Measurements from ENCODE around the gene TSR1.

Gene TSR1

DNA sequence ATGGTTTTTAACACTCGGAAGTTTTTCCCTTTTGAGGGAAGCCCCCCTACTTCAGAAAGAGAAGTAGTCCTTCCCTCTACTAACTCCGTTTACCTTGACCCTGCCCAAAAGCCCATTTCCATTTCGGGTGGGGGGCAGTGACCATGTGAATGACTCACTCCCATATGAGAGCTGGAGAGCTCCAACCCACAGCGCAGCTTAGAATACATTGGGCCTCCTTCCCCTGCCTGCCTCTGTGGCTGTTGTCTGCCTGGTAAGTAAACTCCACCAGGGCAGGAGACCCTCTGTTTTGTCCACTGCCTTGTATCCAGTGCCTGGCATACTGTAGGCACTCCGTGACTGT is 2.0 kb upstream of the TSR1 start:
- H2AFZ ChIP-seq (ENCODE audit: low read depth, low read length, severe bottlenecking) = peak overlapping the region; percentile 87
- no peaks in the 10 kb centered on the region for H3K27me3 ChIP-seq (ENCODE audit: low read length)
- peaks cover 36% of the 10 kb centered on the region for H3K79me2 ChIP-seq (ENCODE audit: insufficient read depth, low read length)

DNA sequence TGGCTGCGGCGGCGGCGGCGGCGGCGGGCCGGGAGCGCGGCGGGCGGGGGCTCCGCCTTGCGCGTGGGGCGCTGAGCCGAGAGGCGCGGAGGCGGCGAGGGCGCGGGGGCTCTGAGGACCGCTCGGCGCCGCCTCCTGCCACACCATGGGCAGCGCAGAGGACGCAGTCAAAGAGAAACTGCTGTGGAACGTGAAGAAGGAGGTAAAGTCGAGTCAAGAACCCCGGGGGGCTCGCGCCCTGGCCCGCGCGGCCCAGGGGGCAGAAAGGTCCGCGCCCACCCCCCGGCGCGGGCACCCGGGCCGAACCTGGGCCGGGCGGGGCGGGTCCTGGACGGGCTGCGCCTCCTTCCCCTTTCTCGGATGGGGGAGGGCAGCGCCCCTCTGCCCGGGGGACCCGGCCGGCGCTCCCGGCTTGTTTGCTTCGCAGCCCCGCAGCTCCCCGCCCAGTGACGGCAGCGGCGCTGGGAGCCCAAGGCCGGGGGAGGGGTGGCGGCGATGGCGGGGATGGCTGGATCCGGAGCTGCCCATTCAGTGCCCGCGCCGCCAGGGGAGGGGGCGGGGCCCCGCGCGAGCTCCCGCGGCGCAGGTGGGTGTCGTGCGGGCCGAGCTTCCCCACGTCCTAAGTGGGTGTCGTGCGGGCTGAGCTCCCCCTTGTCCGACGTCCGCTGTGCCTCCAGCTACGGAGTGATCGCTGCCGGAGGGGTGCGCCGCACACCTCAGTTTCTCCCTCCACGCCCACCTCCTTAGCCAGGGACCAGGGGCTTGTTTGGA is 1.5 kb upstream of the TSR1 start:
- peak overlapping the region; percentile 62 for H3K27ac ChIP-seq (ENCODE audit: low read depth, low read length)
- H3K9me2 ChIP-seq (replicated peaks; ENCODE audit: insufficient read depth, low read length) = no peaks in the 10 kb centered on the region
- peaks cover 26% of the 10 kb centered on the region for H3K36me3 ChIP-seq (ENCODE audit: low read length)
- no peaks in the 10 kb centered on the region for H3K27me3 ChIP-seq (ENCODE audit: low read length)
- no peaks in the 10 kb centered on the region for H3K9me3 ChIP-seq (ENCODE audit: insufficient read depth, low read length)
- peak overlapping the region; percentile 64 for H3K4me3 ChIP-seq (ENCODE audit: insufficient read depth, low read length, poor library complexity, severe bottlenecking)
- peaks cover 5% of the 10 kb centered on the region; the same call in 1 of the 2 replicates for H3F3A ChIP-seq (ENCODE audit: insufficient read depth)
- H2AFZ ChIP-seq (ENCODE audit: low read depth, low read length, severe bottlenecking) = peak overlapping the region; percentile 87
- peak overlapping the region; percentile 73 for H3K4me2 ChIP-seq (ENCODE audit: low read depth, low read length, poor library complexity, severe bottlenecking)
- peak overlapping the region; percentile 84 for H3K9ac ChIP-seq (ENCODE audit: low read length)
- no peaks in the 10 kb centered on the region for H4K20me1 ChIP-seq (ENCODE audit: low read depth, low read length)
- TF ChIP-seq EZH2phosphoT487 (conservative IDR thresholded peaks at IDR 0.05; ENCODE audit: low read length) = no peak
- TF ChIP-seq, protein P1, sequence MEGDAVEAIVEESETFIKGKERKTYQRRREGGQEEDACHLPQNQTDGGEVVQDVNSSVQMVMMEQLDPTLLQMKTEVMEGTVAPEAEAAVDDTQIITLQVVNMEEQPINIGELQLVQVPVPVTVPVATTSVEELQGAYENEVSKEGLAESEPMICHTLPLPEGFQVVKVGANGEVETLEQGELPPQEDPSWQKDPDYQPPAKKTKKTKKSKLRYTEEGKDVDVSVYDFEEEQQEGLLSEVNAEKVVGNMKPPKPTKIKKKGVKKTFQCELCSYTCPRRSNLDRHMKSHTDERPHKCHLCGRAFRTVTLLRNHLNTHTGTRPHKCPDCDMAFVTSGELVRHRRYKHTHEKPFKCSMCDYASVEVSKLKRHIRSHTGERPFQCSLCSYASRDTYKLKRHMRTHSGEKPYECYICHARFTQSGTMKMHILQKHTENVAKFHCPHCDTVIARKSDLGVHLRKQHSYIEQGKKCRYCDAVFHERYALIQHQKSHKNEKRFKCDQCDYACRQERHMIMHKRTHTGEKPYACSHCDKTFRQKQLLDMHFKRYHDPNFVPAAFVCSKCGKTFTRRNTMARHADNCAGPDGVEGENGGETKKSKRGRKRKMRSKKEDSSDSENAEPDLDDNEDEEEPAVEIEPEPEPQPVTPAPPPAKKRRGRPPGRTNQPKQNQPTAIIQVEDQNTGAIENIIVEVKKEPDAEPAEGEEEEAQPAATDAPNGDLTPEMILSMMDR (IDR thresholded peaks at IDR 0.05; ENCODE audit: insufficient read depth, low read length, poor library complexity, severe bottlenecking) = no peak
- H3K79me2 ChIP-seq (ENCODE audit: insufficient read depth, low read length) = peaks cover 42% of the 10 kb centered on the region

More for the DNA sequence above, 2.0 kb upstream of the TSR1 start:
- Histone ChIP-seq H3K9ac (ENCODE audit: low read length) (peak overlapping the region; percentile 84), H3K36me3 (ENCODE audit: low read length) (peaks cover 21% of the 10 kb centered on the region), H3F3A (ENCODE audit: insufficient read depth) (peaks cover 5% of the 10 kb centered on the region; the same call in 1 of the 2 replicates), H3K9me2 (replicated peaks; ENCODE audit: insufficient read depth, low read length) (no peaks in the 10 kb centered on the region), H3K4me2 (ENCODE audit: low read depth, low read length, poor library complexity, severe bottlenecking) (peak overlapping the region; percentile 73), H4K20me1 (ENCODE audit: low read depth, low read length) (no peaks in the 10 kb centered on the region), H3K27ac (ENCODE audit: low read depth, low read length) (peak overlapping the region; percentile 62), H3K4me3 (ENCODE audit: insufficient read depth, low read length, poor library complexity, severe bottlenecking) (peak overlapping the region; percentile 64), H3K9me3 (ENCODE audit: insufficient read depth, low read length) (no peaks in the 10 kb centered on the region)
- TF ChIP-seq, protein P1 (IDR thresholded peaks at IDR 0.05; ENCODE audit: insufficient read depth, low read length, poor library complexity, severe bottlenecking) = no peak
- TF ChIP-seq EZH2phosphoT487 (conservative IDR thresholded peaks at IDR 0.05; ENCODE audit: low read length) = no peak

DNA sequence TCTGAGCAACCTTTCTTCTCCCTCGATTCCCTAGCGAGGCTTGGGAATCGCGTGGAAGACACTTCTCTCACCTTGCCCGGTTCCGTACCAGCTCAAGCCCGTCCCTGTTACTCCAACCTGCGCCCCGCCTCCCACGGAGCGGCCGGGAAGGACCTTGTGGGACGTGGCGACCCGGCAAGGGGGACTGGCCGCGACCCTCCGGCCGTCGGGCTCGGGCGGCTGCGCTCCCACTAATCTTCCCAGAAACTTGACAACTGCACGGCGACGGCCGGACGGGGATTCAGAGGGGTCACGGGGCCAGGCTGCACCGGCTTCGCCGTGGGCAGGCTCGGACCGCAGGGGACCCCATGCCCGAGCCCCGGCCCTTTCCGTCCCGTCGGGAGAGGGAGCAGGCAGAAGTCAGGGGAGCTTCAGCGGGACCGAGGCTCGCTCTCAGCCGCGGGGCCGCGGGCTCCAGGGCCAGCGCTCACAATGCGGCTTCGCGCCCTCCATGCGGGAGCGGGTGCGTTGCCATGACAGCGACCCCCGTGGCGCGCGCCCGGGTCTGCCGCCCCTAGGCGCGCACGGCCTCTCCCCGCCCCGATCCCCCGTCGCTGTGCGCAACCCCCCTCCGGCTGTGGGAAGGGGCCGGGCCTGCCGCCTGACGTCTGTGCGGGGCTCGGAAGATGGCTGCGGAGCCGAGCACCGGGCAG is 741 bp upstream of the TSR1 start, which contains the start of gene SGSM2:
Gene SGSM2 (plus strand): TSS at position 650 of the 692 bp plus-strand sequence. CDS start 188 bp downstream, outside the sequence.
- peak within 1 kb of the TSS; percentile 62 for H3K27ac ChIP-seq (ENCODE audit: low read depth, low read length)

More for the DNA sequence above, 741 bp upstream of the TSR1 start, which contains the start of gene SGSM2:
- Histone ChIP-seq H3F3A (ENCODE audit: insufficient read depth) (peaks cover 5% of the 10 kb centered on the region; the same call in 1 of the 2 replicates), H3K9ac (ENCODE audit: low read length) (peak within 1 kb of the TSS; percentile 84), H3K36me3 (ENCODE audit: low read length) (peaks cover 30% of the 10 kb centered on the region), H3K9me2 (replicated peaks; ENCODE audit: insufficient read depth, low read length) (no peaks in the 10 kb centered on the region), H3K79me2 (ENCODE audit: insufficient read depth, low read length) (peaks cover 46% of the 10 kb centered on the region), H3K4me2 (ENCODE audit: low read depth, low read length, poor library complexity, severe bottlenecking) (peak within 1 kb of the TSS; percentile 73), H3K4me3 (ENCODE audit: insufficient read depth, low read length, poor library complexity, severe bottlenecking) (peak within 1 kb of the TSS; percentile 64), H3K9me3 (ENCODE audit: insufficient read depth, low read length) (no peaks in the 10 kb centered on the region), H2AFZ (ENCODE audit: low read depth, low read length, severe bottlenecking) (peak within 1 kb of the TSS; percentile 87), H4K20me1 (ENCODE audit: low read depth, low read length) (no peaks in the 10 kb centered on the region), H3K27me3 (ENCODE audit: low read length) (no peaks in the 10 kb centered on the region)
- TF ChIP-seq, protein P1 (IDR thresholded peaks at IDR 0.05; ENCODE audit: insufficient read depth, low read length, poor library complexity, severe bottlenecking) = no peak
- TF ChIP-seq EZH2phosphoT487 (conservative IDR thresholded peaks at IDR 0.05; ENCODE audit: low read length) = no peak

Data from SU-DHL-6 (cell line).